Prostate gland (tissue), 2 donors: ENCODE measurements around the gene DYNC1I1.

ENCODE experiments used
- CTCF ChIP-seq, 4 experiments: fragments of 200-600 bp in 2 of 4; fragments of 450-650 bp in 2 of 4; sonication (generic) in 2 of 4; IDR thresholded peaks; 1 replicate in 3 of 4; 2 replicates in 1 of 4; pipeline ENCODE4 v1.5.1; 2016 to 2019; ENCODE audit warnings: antibody characterized with exemption in 4 of 4, mild to moderate bottlenecking in 2 of 4, moderate library complexity in 2 of 4
- POLR2A ChIP-seq: fragments of 450-650 bp; IDR thresholded peaks from one replicate; pipeline ENCODE4 v1.6.1; 2016; ENCODE audit warnings: antibody characterized with exemption, mild to moderate bottlenecking
- POLR2AphosphoS5 ChIP-seq: sonication (generic); formaldehyde crosslinking; IDR thresholded peaks from one replicate; pipeline ENCODE4 v1.6.1; 2017; ENCODE audit warnings: antibody characterized with exemption

GRCh38 chr7:96084881-96085553 is 312.7 kb downstream of the DYNC1I1 start:
- TF ChIP-seq CTCF (IDR thresholded peaks at IDR 0.05) (no peak), POLR2A (no peak), POLR2AphosphoS5 (no peak)
